Endothelial cell of umbilical vein (primary cell): Measurements from ENCODE around the gene TDO2. TPM values are rescaled to one million over a fixed set of nuclear protein-coding genes. Genes with fewer than 3 reads are reported as not detected.

ENCODE experiments used
- BruUV-seq: library from RNA; stranded (reverse); fragments of 400-500 nt; replicated peaks from 2 replicates; lab custom pipeline; 2021; lab: Mats Ljungman, UMichigan
- CTCF ChIA-PET: fragments of 300-600, 350-600 bp; sonication (Branson Sonifier 250); formaldehyde crosslinking; loops from one replicate; lab custom pipeline; 2021; ENCODE audit warnings: antibody characterized with exemption, inconsistent platforms; lab: Charles Lee
- POLR2A ChIA-PET: fragments of 300-600, 350-600 bp; sonication (Branson Sonifier 250); formaldehyde crosslinking; loops from one replicate; lab custom pipeline; 2021; ENCODE audit warnings: antibody characterized with exemption, inconsistent platforms; lab: Charles Lee
- DNase-seq: peaks from one replicate; pipeline ENCODE4 v3.0.0-alpha.2; 2011; ENCODE audit warnings: low read depth, low spot score
- FAIRE-seq: peaks from 2 replicates; lab custom pipeline; 2011; peaks lifted over from hg19 to GRCh38; lab: Jason Lieb, UNC
- H2AFZ ChIP-seq: 2 replicates; pipeline ENCODE4 v1.6.0; 2012; ENCODE audit warnings: low read depth, low read length, control low read depth, inconsistent platforms
- H3K27ac ChIP-seq: 2 replicates; pipeline ENCODE4 v1.5.1; 2011; ENCODE audit warnings: low read depth, mild to moderate bottlenecking, control low read depth, low read length, moderate library complexity; ENCODE audit not compliant: insufficient read depth
- H3K27me3 ChIP-seq, 2 experiments: 2 replicates each; pipeline versions ENCODE4 v1.6.0 to v1.6.1; 2011; ENCODE audit warnings: low read length in 2 of 2, mixed read lengths in 1 of 2; ENCODE audit not compliant: control insufficient read depth in 2 of 2, insufficient read depth in 2 of 2
- H3K36me3 ChIP-seq, 2 experiments: 2 replicates in 1 of 2; 3 replicates in 1 of 2; pipeline ENCODE4 v1.5.1; 2011; ENCODE audit warnings: low read length in 2 of 2, mild to moderate bottlenecking in 1 of 2, moderate library complexity in 1 of 2; ENCODE audit not compliant: control insufficient read depth in 2 of 2, insufficient read depth in 2 of 2; ENCODE audit errors: extremely low read depth in 1 of 2
- H3K4me1 ChIP-seq: 3 replicates; pipeline ENCODE4 v1.5.1; 2011; ENCODE audit warnings: mild to moderate bottlenecking, low read length; ENCODE audit not compliant: control insufficient read depth, insufficient read depth; ENCODE audit errors: extremely low read depth
- H3K4me2 ChIP-seq: 2 replicates; pipeline ENCODE4 v1.6.1; 2011; ENCODE audit warnings: low read length, control low read depth, mixed read lengths; ENCODE audit not compliant: insufficient read depth
- H3K4me3 ChIP-seq, 3 experiments: fragments of 200-600 bp in 1 of 3; sonication (generic), shearing (Covaris generic) in 1 of 3; replicated peaks in 1 of 3; 2 replicates each; pipeline ENCODE4 v1.5.1; 2011 to 2016; ENCODE audit warnings: control low read depth in 3 of 3, low read length in 3 of 3, mild to moderate bottlenecking in 2 of 3, inconsistent platforms in 1 of 3, low read depth in 1 of 3, moderate library complexity in 1 of 3; ENCODE audit not compliant: insufficient read depth in 1 of 3
- H3K79me2 ChIP-seq: 2 replicates; pipeline ENCODE4 v1.6.0; 2012; ENCODE audit warnings: low read length, inconsistent platforms; ENCODE audit not compliant: control insufficient read depth, insufficient read depth
- H3K9ac ChIP-seq: replicated peaks from 2 replicates; pipeline ENCODE3; 2011; ENCODE audit warnings: low read length, control low read depth; ENCODE audit not compliant: insufficient read depth; ENCODE audit errors: extremely low read depth
- H3K9me1 ChIP-seq: replicated peaks from 3 replicates; pipeline ENCODE4 v1.6.0; 2011; ENCODE audit warnings: mild to moderate bottlenecking, low read length; ENCODE audit not compliant: control insufficient read depth, insufficient read depth; ENCODE audit errors: extremely low read depth
- H3K9me3 ChIP-seq: replicated peaks from 2 replicates; pipeline ENCODE4 v1.5.1; 2012; ENCODE audit warnings: low read length, inconsistent platforms; ENCODE audit not compliant: control insufficient read depth, insufficient read depth
- H4K20me1 ChIP-seq: replicated peaks from 2 replicates; pipeline ENCODE3; 2011; ENCODE audit warnings: mild to moderate bottlenecking, low read length; ENCODE audit not compliant: control insufficient read depth, insufficient read depth; ENCODE audit errors: extremely low read depth
- EZH2 ChIP-seq: IDR thresholded peaks from 2 replicates; pipeline ENCODE4 v1.6.1; 2012; ENCODE audit warnings: borderline replicate concordance, low read depth, mild to moderate bottlenecking, moderate library complexity, low read length, inconsistent platforms; ENCODE audit not compliant: severe bottlenecking
- FOS ChIP-seq: IDR thresholded peaks from 2 replicates; pipeline ENCODE4 v1.6.1; 2011; ENCODE audit warnings: mild to moderate bottlenecking, low read length, moderate library complexity, borderline replicate concordance; ENCODE audit not compliant: insufficient read depth
- GATA2 ChIP-seq: IDR thresholded peaks from 2 replicates; pipeline ENCODE4 v1.7.0; 2011; ENCODE audit warnings: low read depth, mild to moderate bottlenecking, moderate library complexity, mixed read lengths, low read length; ENCODE audit not compliant: insufficient read length, insufficient read depth
- MYC ChIP-seq: IDR thresholded peaks from one replicate; pipeline ENCODE4 v1.6.1; 2011; ENCODE audit warnings: mild to moderate bottlenecking, low read depth, low read length
- POLR2AphosphoS5 ChIP-seq: IDR thresholded peaks from 2 replicates; pipeline ENCODE4 v1.6.1; 2012; ENCODE audit warnings: low read depth, mild to moderate bottlenecking, control low read depth, low read length, moderate library complexity; ENCODE audit not compliant: insufficient read depth
- dilution Hi-C: fragments of 300-500 bp; cut with MboI; formaldehyde crosslinking; loops from one replicate; pipeline ENCODE4 v1.15.0; 2019; ENCODE audit warnings: low sequenced_read_pairs; ENCODE audit not compliant: extremely low pct_ligation_motif_present
- intact Hi-C: fragments of 100-400 bp; cut with micrococcal nuclease; formaldehyde crosslinking; loops from one replicate; pipeline ENCODE4 v1.10.0; 2022
- polyA plus RNA-seq, 4 experiments: library from polyadenylated mRNA; depleted of rRNA in 3 of 4; stranded (reverse) in 3 of 4; unstranded in 1 of 4; fragments of >200 nt; gene quantifications; 2 replicates each; pipeline versions ENCODE4 v1.2.1 to v1.2.3, GENCODE V29; 2011 to 2012; ENCODE audit warnings: missing spikeins in 1 of 4
- total RNA-seq: library from RNA; stranded (reverse); gene quantifications from 2 replicates; pipeline ENCODE4 v1.2.3, GENCODE V29; 2021
- TF ChIP-seq, protein P1 (sequence below): IDR thresholded peaks from 2 replicates; pipeline ENCODE4 v1.6.1; 2011; ENCODE audit not compliant: insufficient read depth, insufficient read length
- TF ChIP-seq, protein P2 (sequence below), 2 donors: IDR thresholded peaks; 1 replicate in 1 of 2; 2 replicates in 1 of 2; pipeline ENCODE4 v1.5.1; 2011; ENCODE audit warnings: low read length in 2 of 2, mild to moderate bottlenecking in 2 of 2, moderate library complexity in 2 of 2, control low read depth in 1 of 2, inconsistent platforms in 1 of 2, low read depth in 1 of 2; ENCODE audit not compliant: insufficient read depth in 1 of 2; ENCODE audit errors: extremely low read depth in 1 of 2

TDO2 gene
- total and polyA plus RNA-seq, 2 donors (not counting 3 experiments of a cell fraction or from before 2014, with no cell fraction given), result not detected

- H3K4me3 ChIP-seq, result no peak overlapping the region
- intact Hi-C loops (no loop called here), dilution Hi-C loops (no loop called here)
- no peaks in the 10 kb centered on the region for H3K9me1 ChIP-seq
- no peak overlapping the region for H3K9ac ChIP-seq
- H3K27me3 ChIP-seq, result no peaks in the 10 kb centered on the region
- DNase-seq, result no peak
- no peaks in the 10 kb centered on the region for H3K79me2 ChIP-seq
- no peak overlapping the region for H3K27ac ChIP-seq
- no peaks in the 10 kb centered on the region for H3K9me3 ChIP-seq
- CTCF ChIA-PET, result no interaction called here
- no peaks in the 10 kb centered on the region for H3K4me1 ChIP-seq
- no peak overlapping the region for H3K4me2 ChIP-seq
- no peaks in the 10 kb centered on the region for H4K20me1 ChIP-seq
- POLR2A ChIA-PET, result no interaction called here
- BruUV-seq, result no TSS peak
- H2AFZ ChIP-seq, result no peak overlapping the region
- no peaks in the 10 kb centered on the region for H3K36me3 ChIP-seq
- no peak for TF ChIP-seq POLR2AphosphoS5
- TF ChIP-seq, protein P1, sequence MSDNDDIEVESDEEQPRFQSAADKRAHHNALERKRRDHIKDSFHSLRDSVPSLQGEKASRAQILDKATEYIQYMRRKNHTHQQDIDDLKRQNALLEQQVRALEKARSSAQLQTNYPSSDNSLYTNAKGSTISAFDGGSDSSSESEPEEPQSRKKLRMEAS, result no peak
- no peak for TF ChIP-seq MYC
- TF ChIP-seq, protein P2, sequence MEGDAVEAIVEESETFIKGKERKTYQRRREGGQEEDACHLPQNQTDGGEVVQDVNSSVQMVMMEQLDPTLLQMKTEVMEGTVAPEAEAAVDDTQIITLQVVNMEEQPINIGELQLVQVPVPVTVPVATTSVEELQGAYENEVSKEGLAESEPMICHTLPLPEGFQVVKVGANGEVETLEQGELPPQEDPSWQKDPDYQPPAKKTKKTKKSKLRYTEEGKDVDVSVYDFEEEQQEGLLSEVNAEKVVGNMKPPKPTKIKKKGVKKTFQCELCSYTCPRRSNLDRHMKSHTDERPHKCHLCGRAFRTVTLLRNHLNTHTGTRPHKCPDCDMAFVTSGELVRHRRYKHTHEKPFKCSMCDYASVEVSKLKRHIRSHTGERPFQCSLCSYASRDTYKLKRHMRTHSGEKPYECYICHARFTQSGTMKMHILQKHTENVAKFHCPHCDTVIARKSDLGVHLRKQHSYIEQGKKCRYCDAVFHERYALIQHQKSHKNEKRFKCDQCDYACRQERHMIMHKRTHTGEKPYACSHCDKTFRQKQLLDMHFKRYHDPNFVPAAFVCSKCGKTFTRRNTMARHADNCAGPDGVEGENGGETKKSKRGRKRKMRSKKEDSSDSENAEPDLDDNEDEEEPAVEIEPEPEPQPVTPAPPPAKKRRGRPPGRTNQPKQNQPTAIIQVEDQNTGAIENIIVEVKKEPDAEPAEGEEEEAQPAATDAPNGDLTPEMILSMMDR (IDR thresholded peaks at IDR 0.05; ENCODE audit: extremely low read depth in 1 of 2, insufficient read depth in 1 of 2, low read depth in 1 of 2, low read length in 2 of 2), result no peak
- FAIRE-seq, result no peak
These were observed 8.4 kb downstream of the TDO2 start for GRCh38 chr4:155911905-155912304.

GRCh38 chr4:155914782-155915181 is 11.3 kb downstream of the TDO2 start:
- Histone ChIP-seq H3K4me1 (no peaks in the 10 kb centered on the region), H3K27ac (no peak overlapping the region), H4K20me1 (no peaks in the 10 kb centered on the region), H3K36me3 (no peaks in the 10 kb centered on the region), H3K9me3 (no peaks in the 10 kb centered on the region), H3K27me3 (no peaks in the 10 kb centered on the region), H3K9ac (no peak overlapping the region), H3K4me2 (no peak overlapping the region), H3K9me1 (no peaks in the 10 kb centered on the region), H3K4me3 (no peak overlapping the region), H2AFZ (no peak overlapping the region), H3K79me2 (no peaks in the 10 kb centered on the region)
- TF ChIP-seq, protein P2 (IDR thresholded peaks at IDR 0.05; ENCODE audit: extremely low read depth in 1 of 2, insufficient read depth in 1 of 2, low read depth in 1 of 2, low read length in 2 of 2), result no peak
- no peak for TF ChIP-seq GATA2
- TF ChIP-seq EZH2, result no peak
- TF ChIP-seq MYC, result no peak
- no peak for TF ChIP-seq FOS
- no peak for TF ChIP-seq POLR2AphosphoS5
- ChIA-PET CTCF (interaction anchor here (0.9 kb wide), 1 partner anchor 14 kb away, joined by 3 read pairs; no protein-coding TSS in a partner anchor), POLR2A (no interaction called here)
- no peak for DNase-seq
- FAIRE-seq, result no peak
- BruUV-seq, result no TSS peak
- intact Hi-C loops (no loop called here), dilution Hi-C loops (no loop called here)
